HepG2 (cell line): ENCODE results near the gene CDKN3. TPM values are rescaled to one million over a fixed set of nuclear protein-coding genes. Genes with fewer than 3 reads are reported as not detected.

Experiments used
- ARHGAP35 ChIP-seq: sonication (generic); formaldehyde crosslinking; IDR thresholded peaks from 2 replicates; pipeline ENCODE4 v1.9.0; 2022; ENCODE audit warnings: mild to moderate bottlenecking, inconsistent platforms, moderate library complexity, missing genetic modification reagents, borderline replicate concordance
- ATM ChIP-seq: fragments of 450-650 bp; IDR thresholded peaks from 2 replicates; pipeline ENCODE4 v1.7.1; 2017; ENCODE audit warnings: mild to moderate bottlenecking, borderline replicate concordance
- FOSL2 ChIP-seq: sonication (generic); formaldehyde crosslinking; IDR thresholded peaks from 2 replicates; pipeline ENCODE4 v1.4.0; 2020; ENCODE audit warnings: missing genetic modification reagents
- HIVEP1 ChIP-seq: sonication (generic); formaldehyde crosslinking; IDR thresholded peaks from 2 replicates; pipeline ENCODE4 v1.4.0; 2020; ENCODE audit warnings: mild to moderate bottlenecking, missing genetic modification reagents
- KAT8 ChIP-seq: IDR thresholded peaks from 2 replicates; pipeline ENCODE4 v1.6.1; 2016; ENCODE audit warnings: missing genetic modification reagents, missing compliant biosample characterization
- MEIS1 ChIP-seq: sonication (generic); formaldehyde crosslinking; IDR thresholded peaks from 2 replicates; pipeline ENCODE4 v1.9.0; 2021; ENCODE audit warnings: mild to moderate bottlenecking, missing genetic modification reagents, moderate library complexity, borderline replicate concordance
- MXI1 ChIP-seq: IDR thresholded peaks from 3 replicates; pipeline ENCODE4 v1.6.1; 2012; ENCODE audit warnings: low read depth, low read length, inconsistent platforms, borderline replicate concordance
- NPAS2 ChIP-seq: sonication (generic); formaldehyde crosslinking; IDR thresholded peaks from 2 replicates; pipeline ENCODE4 v1.8.0; 2022; ENCODE audit warnings: mild to moderate bottlenecking, missing genetic modification reagents, borderline replicate concordance
- PAXIP1 ChIP-seq: sonication (generic); formaldehyde crosslinking; conservative IDR thresholded peaks from 2 replicates; pipeline ENCODE4 v1.4.0; 2020; ENCODE audit warnings: mild to moderate bottlenecking, missing genetic modification reagents, moderate library complexity
- REXO4 ChIP-seq: sonication (generic); formaldehyde crosslinking; IDR thresholded peaks from 2 replicates; pipeline ENCODE4 v1.8.0; 2022; ENCODE audit warnings: missing genetic modification reagents, mild to moderate bottlenecking, borderline replicate concordance
- SIN3A ChIP-seq: IDR thresholded peaks from 2 replicates; pipeline ENCODE4 v1.6.1; 2011; ENCODE audit warnings: low read depth, mild to moderate bottlenecking, control low read depth, low read length, borderline replicate concordance
- SIX1 ChIP-seq: sonication (generic); formaldehyde crosslinking; IDR thresholded peaks from 2 replicates; pipeline ENCODE4 v1.4.0; 2020; ENCODE audit warnings: missing genetic modification reagents, borderline replicate concordance
- SPEN ChIP-seq: sonication (generic); formaldehyde crosslinking; IDR thresholded peaks from 2 replicates; pipeline ENCODE4 v1.5.1; 2020; ENCODE audit warnings: low read depth, mild to moderate bottlenecking, missing genetic modification reagents
- TBX2 ChIP-seq: sonication (generic); formaldehyde crosslinking; IDR thresholded peaks from 2 replicates; pipeline ENCODE4 v1.5.0; 2020; ENCODE audit warnings: missing genetic modification reagents, mild to moderate bottlenecking, borderline replicate concordance
- TBX3 ChIP-seq: fragments of 450-650 bp; IDR thresholded peaks from 2 replicates; pipeline ENCODE4 v1.6.1; 2017; ENCODE audit warnings: antibody characterized with exemption, mild to moderate bottlenecking, inconsistent platforms, borderline replicate concordance
- ZNF235 ChIP-seq: sonication (generic); formaldehyde crosslinking; IDR thresholded peaks from 2 replicates; pipeline ENCODE4 v1.8.1; 2023; ENCODE audit warnings: mild to moderate bottlenecking, missing genetic modification reagents, borderline replicate concordance
- ZNF605 ChIP-seq: sonication (generic); formaldehyde crosslinking; IDR thresholded peaks from 2 replicates; pipeline ENCODE4 v1.8.0; 2022; ENCODE audit warnings: mild to moderate bottlenecking, missing genetic modification reagents
- ZNF670 ChIP-seq: sonication (generic); formaldehyde crosslinking; IDR thresholded peaks from 2 replicates; pipeline ENCODE4 v1.8.0; 2022; ENCODE audit warnings: mild to moderate bottlenecking, missing genetic modification reagents, borderline replicate concordance
- polyA plus RNA-seq, 8 experiments: library from polyadenylated mRNA; depleted of rRNA in 3 of 8; stranded (reverse) in 7 of 8; unstranded in 1 of 8; fragments of >200 nt; fragmentation: Illumina TruSeq in 4 of 8; extraction: Trizol in 4 of 8; gene quantifications; 2 replicates each; pipeline versions ENCODE4 v1.2.1 to v1.2.3, GENCODE V29; 2011 to 2016; ENCODE audit warnings: low read depth in 4 of 8, missing spikeins in 1 of 8, mixed read lengths in 1 of 8; ENCODE audit not compliant: insufficient read depth in 1 of 8
- total RNA-seq, 5 experiments: library from RNA; depleted of rRNA; stranded (reverse); fragments of >200 nt; fragmentation: Illumina TruSeq; extraction: Trizol; gene quantifications; 2 replicates each; pipeline ENCODE4 v1.2.3, GENCODE V29; 2016; ENCODE audit warnings: low read depth in 1 of 5
- TF ChIP-seq, protein P1 (sequence below): sonication (generic); formaldehyde crosslinking; IDR thresholded peaks from 2 replicates; pipeline ENCODE4 v1.4.0; 2020; ENCODE audit warnings: missing genetic modification reagents
- TF ChIP-seq, protein P2 (sequence below): sonication (generic); formaldehyde crosslinking; IDR thresholded peaks from 2 replicates; pipeline ENCODE4 v1.5.0; 2020; ENCODE audit warnings: mild to moderate bottlenecking, missing genetic modification reagents
- TF ChIP-seq, protein P3 (sequence below): IDR thresholded peaks from 2 replicates; pipeline ENCODE4 v1.6.1; 2016

CDKN3 gene
- total and polyA plus RNA-seq, 2 of the 13 experiments (the other 11 are each of a cell fraction or from before 2014, with no cell fraction given) = 63.0 to 88.9 TPM

GRCh38 chr14:54451121-54451601, 54.4 kb downstream of the CDKN3 start (continued):
- TF ChIP-seq KAT8 (0 out of 2 replicates have a peak, but pooled peaks have one; percentile 18), PAXIP1 (peak; percentile 38; the same call in 1 of the 2 replicates), REXO4 (CRISPR knock-in tag) (no peak), SIN3A (no peak), SIX1 (no peak), ZNF235 (no peak), ARHGAP35 (CRISPR knock-in tag) (no peak), FOSL2 (CRISPR knock-in tag) (0 out of 2 replicates have a peak, but pooled peaks have one; percentile 17), ZNF670 (CRISPR knock-in tag) (no peak), HIVEP1 (CRISPR knock-in tag) (no peak), TBX3 (no peak), ZNF605 (no peak), NPAS2 (CRISPR knock-in tag) (no peak), SPEN (CRISPR knock-in tag) (no peak), ATM (no peak), MEIS1 (peak; percentile 61; the same call in 1 of the 2 replicates), MXI1 (no peak), TBX2 (CRISPR knock-in tag) (peak; percentile 42; the same call in 1 of the 2 replicates)
- TF ChIP-seq, protein P1, sequence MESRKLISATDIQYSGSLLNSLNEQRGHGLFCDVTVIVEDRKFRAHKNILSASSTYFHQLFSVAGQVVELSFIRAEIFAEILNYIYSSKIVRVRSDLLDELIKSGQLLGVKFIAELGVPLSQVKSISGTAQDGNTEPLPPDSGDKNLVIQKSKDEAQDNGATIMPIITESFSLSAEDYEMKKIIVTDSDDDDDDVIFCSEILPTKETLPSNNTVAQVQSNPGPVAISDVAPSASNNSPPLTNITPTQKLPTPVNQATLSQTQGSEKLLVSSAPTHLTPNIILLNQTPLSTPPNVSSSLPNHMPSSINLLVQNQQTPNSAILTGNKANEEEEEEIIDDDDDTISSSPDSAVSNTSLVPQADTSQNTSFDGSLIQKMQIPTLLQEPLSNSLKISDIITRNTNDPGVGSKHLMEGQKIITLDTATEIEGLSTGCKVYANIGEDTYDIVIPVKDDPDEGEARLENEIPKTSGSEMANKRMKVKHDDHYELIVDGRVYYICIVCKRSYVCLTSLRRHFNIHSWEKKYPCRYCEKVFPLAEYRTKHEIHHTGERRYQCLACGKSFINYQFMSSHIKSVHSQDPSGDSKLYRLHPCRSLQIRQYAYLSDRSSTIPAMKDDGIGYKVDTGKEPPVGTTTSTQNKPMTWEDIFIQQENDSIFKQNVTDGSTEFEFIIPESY (CRISPR knock-in tag) = no peak
- TF ChIP-seq, protein P2, sequence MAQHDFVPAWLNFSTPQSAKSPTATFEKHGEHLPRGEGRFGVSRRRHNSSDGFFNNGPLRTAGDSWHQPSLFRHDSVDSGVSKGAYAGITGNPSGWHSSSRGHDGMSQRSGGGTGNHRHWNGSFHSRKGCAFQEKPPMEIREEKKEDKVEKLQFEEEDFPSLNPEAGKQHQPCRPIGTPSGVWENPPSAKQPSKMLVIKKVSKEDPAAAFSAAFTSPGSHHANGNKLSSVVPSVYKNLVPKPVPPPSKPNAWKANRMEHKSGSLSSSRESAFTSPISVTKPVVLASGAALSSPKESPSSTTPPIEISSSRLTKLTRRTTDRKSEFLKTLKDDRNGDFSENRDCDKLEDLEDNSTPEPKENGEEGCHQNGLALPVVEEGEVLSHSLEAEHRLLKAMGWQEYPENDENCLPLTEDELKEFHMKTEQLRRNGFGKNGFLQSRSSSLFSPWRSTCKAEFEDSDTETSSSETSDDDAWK (CRISPR knock-in tag) = no peak
- TF ChIP-seq, protein P3, sequence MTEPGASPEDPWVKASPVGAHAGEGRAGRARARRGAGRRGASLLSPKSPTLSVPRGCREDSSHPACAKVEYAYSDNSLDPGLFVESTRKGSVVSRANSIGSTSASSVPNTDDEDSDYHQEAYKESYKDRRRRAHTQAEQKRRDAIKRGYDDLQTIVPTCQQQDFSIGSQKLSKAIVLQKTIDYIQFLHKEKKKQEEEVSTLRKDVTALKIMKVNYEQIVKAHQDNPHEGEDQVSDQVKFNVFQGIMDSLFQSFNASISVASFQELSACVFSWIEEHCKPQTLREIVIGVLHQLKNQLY (CRISPR knock-in tag) = no peak
